ENCODE results near the gene FOXN3. TPM values are rescaled to one million over a fixed set of nuclear protein-coding genes. Genes with fewer than 3 reads are reported as not detected.
"Not testable (repeated sequence)": the region's sequence is repeated elsewhere in the genome, so short reads cannot be mapped to it uniquely, and the experiment has no call there.

FOXN3 gene
- total RNA-seq, 6 experiments from 2014 or later: 31.9 to 43.4 (median 37.9) TPM

DNA sequence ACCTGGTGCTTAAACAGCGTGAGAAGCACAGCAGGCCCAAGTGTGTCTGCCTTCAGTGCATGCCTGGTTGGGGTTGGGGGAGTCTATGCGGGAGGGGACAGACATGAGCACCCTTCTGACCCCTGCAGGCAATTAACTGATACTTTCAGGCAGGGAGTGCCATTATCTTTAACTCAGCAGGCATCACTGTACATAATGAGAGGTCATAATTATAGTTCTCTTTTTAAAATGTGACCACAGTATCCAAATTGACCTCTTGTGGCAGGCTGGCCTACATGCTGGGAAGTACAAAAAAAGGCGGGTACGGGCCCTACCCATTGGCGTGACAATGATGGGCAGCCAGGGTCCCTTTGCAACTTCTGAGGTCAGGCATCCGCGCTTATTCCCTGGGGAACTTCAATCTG is 209.1 kb downstream of the FOXN3 start:
- DNase-seq: no peak
- Mint-ChIP-seq H3K4me1 (ENCODE audit: low read depth) (peaks cover 21% of the 10 kb centered on the region), H3K27ac (no peak overlapping the region), H3K27me3 (ENCODE audit: insufficient read depth) (no peaks in the 10 kb centered on the region), H3K36me3 (ENCODE audit: low read depth) (0 out of 2 replicates have a peak, but pooled peaks cover 5% of the 10 kb centered on the region), H3K9me3 (no peaks in the 10 kb centered on the region), H3K4me3 (no peak overlapping the region)
- TF ChIP-seq, protein P1, sequence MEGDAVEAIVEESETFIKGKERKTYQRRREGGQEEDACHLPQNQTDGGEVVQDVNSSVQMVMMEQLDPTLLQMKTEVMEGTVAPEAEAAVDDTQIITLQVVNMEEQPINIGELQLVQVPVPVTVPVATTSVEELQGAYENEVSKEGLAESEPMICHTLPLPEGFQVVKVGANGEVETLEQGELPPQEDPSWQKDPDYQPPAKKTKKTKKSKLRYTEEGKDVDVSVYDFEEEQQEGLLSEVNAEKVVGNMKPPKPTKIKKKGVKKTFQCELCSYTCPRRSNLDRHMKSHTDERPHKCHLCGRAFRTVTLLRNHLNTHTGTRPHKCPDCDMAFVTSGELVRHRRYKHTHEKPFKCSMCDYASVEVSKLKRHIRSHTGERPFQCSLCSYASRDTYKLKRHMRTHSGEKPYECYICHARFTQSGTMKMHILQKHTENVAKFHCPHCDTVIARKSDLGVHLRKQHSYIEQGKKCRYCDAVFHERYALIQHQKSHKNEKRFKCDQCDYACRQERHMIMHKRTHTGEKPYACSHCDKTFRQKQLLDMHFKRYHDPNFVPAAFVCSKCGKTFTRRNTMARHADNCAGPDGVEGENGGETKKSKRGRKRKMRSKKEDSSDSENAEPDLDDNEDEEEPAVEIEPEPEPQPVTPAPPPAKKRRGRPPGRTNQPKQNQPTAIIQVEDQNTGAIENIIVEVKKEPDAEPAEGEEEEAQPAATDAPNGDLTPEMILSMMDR (IDR thresholded peaks at IDR 0.05): no peak

DNA sequence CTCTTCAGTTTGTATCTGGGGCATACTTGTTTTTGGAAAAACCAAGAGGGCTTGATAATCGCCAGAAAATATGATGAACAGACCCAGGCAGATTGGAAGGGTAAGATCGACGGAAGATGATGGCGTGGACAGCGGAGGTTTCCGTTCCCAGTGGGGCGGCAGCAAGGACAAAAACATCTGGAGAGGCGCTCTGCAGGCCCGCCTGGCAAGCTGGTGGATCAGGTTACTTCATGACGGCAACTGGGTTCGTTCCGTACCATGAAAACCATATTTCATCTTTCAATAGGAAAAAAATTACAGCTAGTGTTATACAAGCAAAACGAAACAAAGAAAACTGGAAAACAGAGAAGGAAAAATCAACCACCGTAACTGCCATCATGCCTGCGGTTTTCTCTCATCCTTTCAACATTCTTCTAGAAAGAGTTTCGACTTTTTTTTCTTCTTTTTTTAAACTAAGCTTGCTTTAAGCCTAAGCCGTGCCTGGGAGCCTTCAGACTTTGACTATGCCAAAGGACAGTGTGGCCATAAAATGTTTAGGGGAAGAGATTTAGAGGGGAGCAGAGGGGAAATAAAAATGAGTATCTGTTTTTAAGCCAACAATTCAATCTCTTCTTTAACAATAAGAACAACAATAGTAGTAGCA is 210.5 kb downstream of the FOXN3 start:
- Mint-ChIP-seq H3K4me3 (peak overlapping the region; percentile 75), H3K4me1 (ENCODE audit: low read depth) (peaks cover 21% of the 10 kb centered on the region), H3K27ac (peak overlapping the region; percentile 77), H3K9me3 (no peaks in the 10 kb centered on the region), H3K36me3 (ENCODE audit: low read depth) (0 out of 2 replicates have a peak, but pooled peaks cover 5% of the 10 kb centered on the region), H3K27me3 (ENCODE audit: insufficient read depth) (no peaks in the 10 kb centered on the region)
- TF ChIP-seq, protein P1 (IDR thresholded peaks at IDR 0.05): no peak
- no peak for DNase-seq

DNA sequence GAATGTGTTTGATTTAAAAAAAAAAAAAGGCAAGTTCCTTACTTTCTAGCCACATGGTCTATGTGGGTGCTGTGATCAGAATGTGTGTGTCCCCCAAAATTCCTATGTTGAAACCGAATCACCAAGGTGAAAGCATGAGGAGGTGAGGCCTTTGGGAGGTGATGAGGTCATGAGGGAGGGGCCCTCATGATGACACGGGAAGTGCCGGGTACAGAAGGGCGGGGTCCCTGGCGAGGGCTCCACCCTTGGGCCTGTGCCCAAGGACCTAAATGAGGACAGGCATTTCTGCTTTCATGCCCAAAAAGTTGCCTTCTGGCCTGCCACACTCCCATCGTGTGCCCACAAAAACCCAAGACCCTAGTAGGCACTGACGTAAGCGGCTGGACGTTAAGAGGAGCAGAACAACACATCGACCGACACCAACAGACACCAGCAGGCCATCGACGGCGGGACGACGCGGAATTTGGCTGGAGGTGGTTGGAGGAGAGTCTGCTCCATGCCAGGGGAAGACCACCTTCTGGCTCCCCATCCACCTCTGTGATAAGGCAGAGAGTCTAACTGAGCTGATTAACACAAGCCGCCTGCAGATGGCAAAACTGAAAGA is 211.8 kb downstream of the FOXN3 start:
- Mint-ChIP-seq H3K36me3 (ENCODE audit: low read depth) (0 out of 2 replicates have a peak, but pooled peaks cover 5% of the 10 kb centered on the region), H3K4me1 (ENCODE audit: low read depth) (peaks cover 21% of the 10 kb centered on the region), H3K27me3 (ENCODE audit: insufficient read depth) (no peaks in the 10 kb centered on the region), H3K4me3 (no peak overlapping the region), H3K9me3 (no peaks in the 10 kb centered on the region), H3K27ac (no peak overlapping the region)
- DNase-seq: no peak
- TF ChIP-seq, protein P1 (IDR thresholded peaks at IDR 0.05): no peak

DNA sequence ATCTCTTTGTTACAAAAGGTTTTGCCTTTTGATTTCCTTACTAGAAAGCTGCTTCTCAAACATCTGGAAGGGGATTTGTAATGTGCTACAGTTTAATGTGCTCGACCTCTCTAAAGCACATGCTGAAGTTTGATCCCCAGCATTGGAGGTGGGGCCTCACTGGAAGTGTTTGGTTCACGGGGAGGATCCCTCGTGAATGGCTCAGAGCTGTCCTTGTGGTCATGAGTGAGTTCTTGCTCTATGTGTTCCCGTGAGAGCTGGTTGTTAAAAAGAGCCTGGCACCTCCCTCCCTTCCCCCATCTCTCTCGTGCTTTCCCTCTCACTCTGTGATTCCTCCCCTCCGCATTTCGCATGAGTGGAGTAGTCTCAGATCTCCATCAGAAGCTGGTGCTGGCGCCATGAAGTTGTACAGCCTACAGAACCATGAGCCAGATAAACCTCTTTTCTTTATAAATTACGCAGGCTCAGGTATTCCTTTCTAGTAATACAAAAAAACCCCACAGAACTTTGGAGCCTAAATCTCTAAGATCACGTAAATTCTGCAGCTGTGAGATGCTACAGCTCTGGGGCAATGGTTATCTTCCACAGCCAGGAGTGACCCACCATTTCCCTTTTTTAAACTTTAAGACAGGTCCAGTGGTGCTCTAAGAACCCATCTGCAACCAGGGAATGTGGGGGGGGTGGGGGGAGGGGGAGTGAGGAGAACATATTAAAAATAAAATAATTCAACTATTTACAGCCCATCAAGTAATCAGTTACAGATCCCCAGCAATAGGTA is 214.4 kb downstream of the FOXN3 start:
- Mint-ChIP-seq H3K4me1 (ENCODE audit: low read depth) (peaks cover 17% of the 10 kb centered on the region), H3K36me3 (ENCODE audit: low read depth) (0 out of 2 replicates have a peak, but pooled peaks cover 5% of the 10 kb centered on the region), H3K27ac (no peak overlapping the region), H3K9me3 (no peaks in the 10 kb centered on the region), H3K27me3 (ENCODE audit: insufficient read depth) (no peaks in the 10 kb centered on the region), H3K4me3 (no peak overlapping the region)
- TF ChIP-seq, protein P1 (IDR thresholded peaks at IDR 0.05): no peak
- no peak for DNase-seq

DNA sequence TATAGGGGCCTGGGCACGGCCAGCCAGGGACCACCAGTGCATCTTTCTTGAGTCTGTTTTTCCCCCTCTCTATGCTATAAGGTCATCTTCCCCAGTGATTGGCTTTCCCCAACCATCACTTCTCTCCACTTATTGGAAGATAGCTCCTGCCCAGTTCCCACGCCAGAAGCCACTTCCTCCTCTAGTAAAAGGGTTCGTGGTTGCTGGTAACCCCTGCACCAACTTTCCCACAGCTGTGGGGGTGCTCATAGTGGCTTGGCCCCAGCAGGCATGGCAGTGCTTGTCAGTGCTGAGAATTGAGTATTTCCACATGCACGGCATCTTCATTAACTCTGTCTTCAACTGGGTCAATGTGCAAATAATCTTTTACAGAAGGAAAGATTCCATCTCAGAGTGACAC is 215.4 kb downstream of the FOXN3 start:
- peaks cover 7% of the 10 kb centered on the region for H3K4me1 Mint-ChIP-seq (ENCODE audit: low read depth)
- 0 out of 2 replicates have a peak, but pooled peaks cover 5% of the 10 kb centered on the region for H3K36me3 Mint-ChIP-seq (ENCODE audit: low read depth)
- H3K4me3 Mint-ChIP-seq: no peak overlapping the region
- DNase-seq: no peak
- H3K27me3 Mint-ChIP-seq (ENCODE audit: insufficient read depth): no peaks in the 10 kb centered on the region
- H3K9me3 Mint-ChIP-seq: no peaks in the 10 kb centered on the region
- TF ChIP-seq, protein P1 (IDR thresholded peaks at IDR 0.05): no peak
- no peak overlapping the region for H3K27ac Mint-ChIP-seq

- H3K9me3 Mint-ChIP-seq; H3K36me3 Mint-ChIP-seq (ENCODE audit: low read depth); DNase-seq; H3K4me1 Mint-ChIP-seq (ENCODE audit: low read depth); H3K27me3 Mint-ChIP-seq (ENCODE audit: insufficient read depth); H3K27ac Mint-ChIP-seq; H3K4me3 Mint-ChIP-seq: not testable (repeated sequence)
Measured at GRCh38 chr14:89199357-89199756, 217.7 kb downstream of the FOXN3 start.

Measured in HFFc6 (cell line).